HG03139 (cell line): ENCODE data around the gene TMED1.

Experiments used
- ATAC-seq: cut with Tn5 transposase; IDR thresholded peaks from one replicate; pipeline ENCODE4 v1.9.1; 2021; ENCODE audit not compliant: unreplicated experiment

Gene TMED1

GRCh38 chr19:10812902-10813404, 23.1 kb downstream of the TMED1 start:
- no peak for ATAC-seq

GRCh38 chr19:10812196-10812595, 23.8 kb downstream of the TMED1 start:
- ATAC-seq, result no peak

GRCh38 chr19:10811391-10812111, 24.5 kb downstream of the TMED1 start:
- no peak for ATAC-seq

- ATAC-seq, result no peak
These were observed 26.2 kb downstream of the TMED1 start for GRCh38 chr19:10809651-10810285.

- no peak for ATAC-seq
These were observed 26.9 kb downstream of the TMED1 start for GRCh38 chr19:10808937-10809649.

GRCh38 chr19:10805758-10806247, 30.2 kb downstream of the TMED1 start:
- ATAC-seq, result no peak

GRCh38 chr19:10805065-10805757, 30.8 kb downstream of the TMED1 start:
- ATAC-seq, result no peak

- ATAC-seq, result no peak
These were observed 32.8 kb downstream of the TMED1 start for GRCh38 chr19:10803252-10803651.

GRCh38 chr19:10802479-10802878, 33.5 kb downstream of the TMED1 start:
- ATAC-seq, result no peak

- ATAC-seq, result no peak
These were observed 35.5 kb downstream of the TMED1 start for GRCh38 chr19:10800488-10800887.

- no peak for ATAC-seq
These were observed 38.3 kb downstream of the TMED1 start for GRCh38 chr19:10797541-10798256.

- no peak for ATAC-seq
These were observed 38.9 kb downstream of the TMED1 start for GRCh38 chr19:10797078-10797477.

GRCh38 chr19:10796653-10797052, 39.4 kb downstream of the TMED1 start:
- no peak for ATAC-seq

GRCh38 chr19:10789866-10790265, 46.1 kb downstream of the TMED1 start:
- ATAC-seq, result no peak

- no peak for ATAC-seq
These were observed 47.9 kb downstream of the TMED1 start for GRCh38 chr19:10788146-10788545.

- ATAC-seq, result no peak
These were observed 51.8 kb downstream of the TMED1 start for GRCh38 chr19:10784257-10784656.

- no peak for ATAC-seq
These were observed 53.2 kb downstream of the TMED1 start for GRCh38 chr19:10782795-10783194.
